GM12801 (cell line): ENCODE measurements around the gene RPUSD2.

Experiments
- TF ChIP-seq, protein P1 (sequence below): IDR thresholded peaks from one replicate; pipeline ENCODE4 v1.5.1; 2011; ENCODE audit warnings: control low read depth; ENCODE audit not compliant: insufficient read length; ENCODE audit errors: extremely low read depth

Gene RPUSD2

DNA sequence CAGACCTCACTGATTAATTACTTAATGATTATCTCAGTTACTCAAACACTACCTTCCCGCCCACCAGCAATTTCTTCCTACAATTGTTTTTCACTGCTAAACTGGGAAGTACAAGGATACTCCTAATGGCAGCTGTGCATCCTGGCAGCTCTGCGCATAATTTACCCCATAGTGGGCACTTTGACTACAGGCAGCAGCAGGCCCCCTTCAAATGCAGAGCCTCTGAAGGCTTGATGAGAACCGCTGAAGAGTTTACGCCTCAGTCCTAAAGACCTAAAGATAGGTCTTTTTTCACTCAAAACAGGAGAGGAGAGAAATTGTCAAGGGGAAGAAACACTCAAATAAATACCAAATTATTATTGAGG lies 15.0 kb upstream of the RPUSD2 start:
- TF ChIP-seq, protein P1, sequence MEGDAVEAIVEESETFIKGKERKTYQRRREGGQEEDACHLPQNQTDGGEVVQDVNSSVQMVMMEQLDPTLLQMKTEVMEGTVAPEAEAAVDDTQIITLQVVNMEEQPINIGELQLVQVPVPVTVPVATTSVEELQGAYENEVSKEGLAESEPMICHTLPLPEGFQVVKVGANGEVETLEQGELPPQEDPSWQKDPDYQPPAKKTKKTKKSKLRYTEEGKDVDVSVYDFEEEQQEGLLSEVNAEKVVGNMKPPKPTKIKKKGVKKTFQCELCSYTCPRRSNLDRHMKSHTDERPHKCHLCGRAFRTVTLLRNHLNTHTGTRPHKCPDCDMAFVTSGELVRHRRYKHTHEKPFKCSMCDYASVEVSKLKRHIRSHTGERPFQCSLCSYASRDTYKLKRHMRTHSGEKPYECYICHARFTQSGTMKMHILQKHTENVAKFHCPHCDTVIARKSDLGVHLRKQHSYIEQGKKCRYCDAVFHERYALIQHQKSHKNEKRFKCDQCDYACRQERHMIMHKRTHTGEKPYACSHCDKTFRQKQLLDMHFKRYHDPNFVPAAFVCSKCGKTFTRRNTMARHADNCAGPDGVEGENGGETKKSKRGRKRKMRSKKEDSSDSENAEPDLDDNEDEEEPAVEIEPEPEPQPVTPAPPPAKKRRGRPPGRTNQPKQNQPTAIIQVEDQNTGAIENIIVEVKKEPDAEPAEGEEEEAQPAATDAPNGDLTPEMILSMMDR: no peak

DNA sequence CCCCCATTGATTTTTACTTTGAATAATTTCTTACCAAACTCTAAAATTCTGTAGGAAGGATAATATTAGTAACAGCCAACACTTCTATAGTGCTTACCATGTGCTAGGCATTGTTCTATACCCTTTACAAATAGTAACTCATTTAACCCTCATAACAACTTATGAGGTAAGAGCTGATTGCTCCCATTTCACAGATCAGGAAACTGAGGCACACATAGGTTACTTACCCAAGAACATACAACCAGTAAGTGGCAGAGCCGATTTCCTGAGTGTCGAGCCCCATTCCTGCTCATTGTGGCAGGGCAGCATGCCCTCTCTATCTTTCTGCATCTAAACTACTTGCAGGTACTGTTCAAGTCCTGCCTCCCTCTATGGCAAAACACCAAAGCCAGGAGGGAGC lies 13.2 kb upstream of the RPUSD2 start:
- TF ChIP-seq, protein P1: no peak

DNA sequence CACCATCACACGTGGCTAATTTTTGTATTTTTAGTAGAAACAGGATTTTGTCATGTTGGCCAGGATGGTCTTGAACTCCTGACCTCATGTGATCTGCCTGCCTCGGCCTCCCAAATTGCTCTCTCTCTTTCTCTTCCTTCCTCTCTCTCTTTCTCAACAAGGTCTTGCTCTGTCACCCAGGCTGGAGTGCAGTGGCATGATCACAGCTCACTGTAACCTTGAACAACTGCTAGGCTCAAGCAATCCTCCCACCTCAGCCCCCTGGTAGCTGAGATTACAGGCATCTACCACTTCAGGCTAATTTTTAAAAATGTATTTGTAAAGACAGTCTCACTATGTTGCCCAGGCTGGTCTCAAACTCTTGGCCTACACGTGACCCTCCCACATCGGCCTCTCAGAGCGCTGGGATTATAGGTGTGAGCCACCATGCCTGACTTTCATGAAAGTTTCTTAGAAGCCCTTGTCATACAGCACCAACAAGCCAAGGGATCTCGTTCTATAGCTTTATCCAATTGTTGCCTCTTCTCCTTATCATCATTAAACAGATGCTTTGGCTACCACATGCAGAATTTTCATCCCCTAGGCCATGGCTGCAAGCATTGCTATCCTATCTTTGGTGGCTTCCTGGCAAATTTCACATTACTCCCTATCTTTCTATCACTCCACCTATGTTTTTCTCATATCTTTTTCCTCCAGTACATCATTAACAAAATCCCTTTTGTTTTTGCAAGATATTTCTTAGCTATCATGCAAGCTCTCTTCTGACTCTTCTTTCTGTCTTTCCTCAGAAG lies 10.0 kb upstream of the RPUSD2 start:
- TF ChIP-seq, protein P1: no peak

DNA sequence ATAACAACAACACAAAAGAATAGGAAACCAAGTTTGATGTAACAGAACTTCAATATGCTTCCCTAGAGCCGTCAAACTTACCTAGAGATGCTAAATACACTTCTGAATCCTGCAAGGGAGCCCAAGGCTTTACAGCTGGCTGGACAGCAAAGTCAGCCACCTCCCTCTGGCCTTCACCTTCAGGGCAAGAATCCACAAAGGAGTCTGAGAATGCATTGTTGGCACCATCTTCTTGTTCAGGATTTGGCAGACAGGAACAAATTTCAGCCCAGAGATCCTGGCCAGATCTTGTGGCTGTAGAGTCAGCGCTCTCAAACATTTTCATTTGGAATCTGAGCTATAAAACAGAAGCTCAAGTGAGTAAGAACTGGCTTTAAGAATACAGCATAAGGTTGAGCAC lies 6.4 kb upstream of the RPUSD2 start:
- TF ChIP-seq, protein P1: no peak

DNA sequence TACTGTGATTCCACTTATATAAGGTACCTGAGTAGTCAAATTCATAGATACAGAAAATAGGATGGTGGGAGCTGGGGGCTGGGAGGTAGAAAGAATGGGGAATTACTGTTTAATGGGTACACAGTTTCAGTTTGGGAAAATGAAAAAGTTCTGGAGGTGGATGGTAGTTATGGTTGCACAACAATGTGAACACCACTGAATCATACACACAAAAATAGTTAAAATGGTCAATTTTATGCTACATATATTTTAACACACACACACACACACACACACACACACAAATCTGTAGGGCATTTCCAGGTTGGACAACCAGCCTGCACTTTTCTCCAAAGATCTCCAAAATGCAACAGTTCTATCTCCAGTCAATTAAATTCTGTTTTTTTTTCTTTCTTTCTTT lies 5.7 kb upstream of the RPUSD2 start:
- TF ChIP-seq, protein P1: no peak

DNA sequence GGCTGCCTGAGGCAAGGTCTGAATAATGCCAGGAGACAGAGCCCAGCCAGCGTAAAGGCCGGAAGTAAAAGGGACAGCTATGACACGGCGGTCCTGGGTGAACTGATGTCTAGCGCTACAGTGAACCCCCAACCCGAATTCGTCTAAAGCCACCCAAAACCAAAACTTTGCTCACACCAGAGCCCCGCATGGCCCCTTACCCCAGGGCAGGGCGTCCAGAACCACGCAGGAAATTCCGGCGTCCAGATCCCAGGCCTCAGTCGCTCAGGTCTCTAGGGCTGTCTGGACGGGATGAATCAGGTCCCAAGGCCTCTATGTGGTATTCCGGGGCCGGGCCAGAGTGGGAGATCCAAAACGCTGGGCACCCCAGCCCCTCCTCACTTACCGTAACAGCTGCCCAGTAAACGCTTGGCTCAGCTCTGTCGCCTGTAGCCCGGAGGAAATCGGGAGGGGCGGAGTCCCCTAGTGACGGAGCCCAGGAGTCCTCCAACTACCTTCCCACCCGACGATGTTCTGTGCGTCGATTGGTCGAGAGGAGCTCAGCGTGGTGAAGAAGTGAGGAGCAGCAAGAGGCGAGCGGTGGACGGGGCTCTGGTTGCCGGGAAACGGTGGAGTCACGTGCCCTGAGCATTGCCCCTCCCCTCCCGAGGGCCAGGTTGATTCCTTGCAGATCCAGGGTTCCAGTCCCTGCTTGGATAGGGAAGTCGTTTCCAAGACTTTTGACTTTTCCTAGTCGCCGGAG lies 4.3 kb upstream of the RPUSD2 start, which contains the start of gene CCDC32:
Gene CCDC32, minus strand, starts transcription at position 452 of the 742 bp plus-strand sequence. CDS start 2,027 bp downstream, outside the sequence.
- TF ChIP-seq, protein P1: no peak

DNA sequence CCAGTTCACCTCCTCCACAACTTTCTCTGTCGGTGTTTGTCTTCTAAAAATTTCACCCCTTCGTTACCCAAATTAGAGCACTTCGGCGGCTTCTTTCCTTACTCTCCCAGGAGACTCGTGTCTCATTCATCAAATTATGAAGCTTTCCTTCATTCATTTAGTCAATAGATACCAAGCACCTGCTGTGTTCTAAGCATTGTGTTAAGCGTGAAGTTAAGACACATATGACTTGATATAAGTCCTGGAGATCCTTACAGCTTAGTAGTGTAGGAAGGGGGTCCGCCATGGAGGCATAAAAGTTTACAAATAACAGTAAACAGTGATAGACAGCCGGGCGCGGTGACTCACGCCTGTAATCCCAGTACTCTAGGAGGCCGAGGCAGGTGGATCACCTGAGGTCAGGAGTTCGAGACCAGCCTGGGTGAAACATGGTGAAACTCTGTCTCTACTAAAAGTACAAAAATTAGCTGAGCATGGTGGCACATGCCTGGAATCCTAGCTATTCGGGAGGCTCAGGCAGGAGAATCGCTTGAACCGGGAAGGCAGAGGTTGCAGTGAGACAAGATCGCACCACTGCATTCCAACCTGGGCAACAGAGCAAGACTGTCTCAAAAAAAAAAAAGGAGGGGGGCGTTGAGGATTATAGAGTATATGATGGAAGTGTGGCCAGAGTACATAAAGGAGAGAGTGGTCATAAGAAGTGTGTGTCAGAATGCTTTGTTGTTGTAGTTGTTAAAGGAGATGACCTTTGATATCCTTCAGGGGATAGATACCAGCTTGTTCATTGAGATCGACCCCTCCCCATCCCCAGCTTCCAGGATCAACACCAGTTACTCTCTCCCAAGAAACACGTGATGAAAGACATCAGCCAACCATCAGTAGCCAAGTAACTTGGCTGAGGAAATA lies 3.5 kb upstream of the RPUSD2 start:
- TF ChIP-seq, protein P1: no peak
